Mesothelial cell of epicardium (in vitro differentiated cells): Measurements from ENCODE around the gene GNGT1. TPM values are rescaled to one million over a fixed set of nuclear protein-coding genes. Genes with fewer than 3 reads are reported as not detected.
"Not testable (repeated sequence)": the region's sequence is repeated elsewhere in the genome, so short reads cannot be mapped to it uniquely, and the experiment has no call there.

Experiments used
- DNase-seq, 2 experiments: peaks; one replicate each; pipeline ENCODE4 v3.0.0; 2021; ENCODE audit warnings: low spot score in 2 of 2; ENCODE audit not compliant: unreplicated experiment in 2 of 2
- H3K27ac Mint-ChIP-seq: 2 replicates; pipeline ENCODE4 v1.8.0; 2021; ENCODE audit warnings: mixed read lengths
- H3K27me3 Mint-ChIP-seq: 2 replicates; pipeline ENCODE4 v1.8.0; 2021; ENCODE audit warnings: low read depth, mixed read lengths
- H3K36me3 Mint-ChIP-seq: 2 replicates; pipeline ENCODE4 v1.8.0; 2021; ENCODE audit warnings: mixed read lengths
- H3K4me1 Mint-ChIP-seq: 2 replicates; pipeline ENCODE4 v1.8.0; 2021; ENCODE audit warnings: mixed read lengths
- H3K4me3 Mint-ChIP-seq: 2 replicates; pipeline ENCODE4 v1.8.0; 2021; ENCODE audit warnings: mild to moderate bottlenecking, moderate library complexity, mixed read lengths
- H3K9me3 Mint-ChIP-seq: 2 replicates; pipeline ENCODE4 v1.8.0; 2021; ENCODE audit warnings: mixed read lengths
- total RNA-seq: library from RNA; stranded (reverse); gene quantifications from 3 replicates; pipeline ENCODE4 v1.2.1, GENCODE V29; 2021
- TF ChIP-seq, protein P1 (sequence below): fragments of 200-600 bp; sonication (generic); IDR thresholded peaks from one replicate; pipeline ENCODE4 v1.5.0; 2021; ENCODE audit warnings: antibody characterized with exemption; ENCODE audit not compliant: unreplicated experiment

GNGT1 gene
- total RNA-seq, 1 donor from 2014 or later = not detected

DNA sequence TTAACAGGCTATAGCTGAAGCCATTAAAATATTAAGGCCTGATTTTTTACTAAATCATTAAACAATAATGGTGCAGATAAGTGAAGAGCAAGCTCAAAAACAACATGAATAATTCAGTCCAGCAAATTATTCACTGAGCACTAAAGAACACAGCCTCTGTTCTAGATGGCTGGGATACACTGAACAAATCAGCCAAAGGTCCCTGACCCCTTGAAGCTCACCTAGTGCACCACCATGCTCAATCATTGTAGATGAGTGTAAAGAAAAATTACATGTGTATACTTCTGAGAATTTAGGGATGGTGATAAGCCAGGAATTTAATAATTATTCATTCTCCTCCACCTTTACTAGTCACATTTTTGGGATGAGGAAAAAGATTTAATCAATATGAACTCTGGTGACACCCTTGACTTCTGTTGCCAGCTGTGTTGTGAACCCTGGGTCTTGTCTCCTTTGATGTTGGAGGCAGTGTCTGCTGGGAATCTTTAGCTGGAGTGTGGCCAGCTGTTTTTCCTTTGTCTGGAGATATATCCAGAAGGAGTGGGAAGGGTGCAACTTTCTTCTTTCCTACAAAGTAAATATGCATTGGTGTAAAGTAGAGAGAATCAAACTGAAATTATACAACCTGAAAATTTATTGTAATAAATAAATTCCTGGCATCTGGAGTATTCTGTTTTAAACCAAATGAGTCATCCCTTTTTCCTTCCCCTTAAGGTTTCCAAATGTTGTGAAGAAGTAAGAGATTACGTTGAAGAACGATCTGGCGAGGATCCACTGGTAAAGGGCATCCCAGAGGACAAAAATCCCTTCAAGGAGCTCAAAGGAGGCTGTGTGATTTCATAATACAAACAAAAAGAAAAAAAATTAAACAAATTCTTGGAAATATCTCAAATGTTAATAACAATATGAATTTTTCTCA is 4.0 kb downstream of the GNGT1 start:
- H3K4me3 Mint-ChIP-seq = no peak overlapping the region
- no peaks in the 10 kb centered on the region for H3K36me3 Mint-ChIP-seq
- no peak for DNase-seq
- no peaks in the 10 kb centered on the region for H3K27me3 Mint-ChIP-seq
- TF ChIP-seq, protein P1, sequence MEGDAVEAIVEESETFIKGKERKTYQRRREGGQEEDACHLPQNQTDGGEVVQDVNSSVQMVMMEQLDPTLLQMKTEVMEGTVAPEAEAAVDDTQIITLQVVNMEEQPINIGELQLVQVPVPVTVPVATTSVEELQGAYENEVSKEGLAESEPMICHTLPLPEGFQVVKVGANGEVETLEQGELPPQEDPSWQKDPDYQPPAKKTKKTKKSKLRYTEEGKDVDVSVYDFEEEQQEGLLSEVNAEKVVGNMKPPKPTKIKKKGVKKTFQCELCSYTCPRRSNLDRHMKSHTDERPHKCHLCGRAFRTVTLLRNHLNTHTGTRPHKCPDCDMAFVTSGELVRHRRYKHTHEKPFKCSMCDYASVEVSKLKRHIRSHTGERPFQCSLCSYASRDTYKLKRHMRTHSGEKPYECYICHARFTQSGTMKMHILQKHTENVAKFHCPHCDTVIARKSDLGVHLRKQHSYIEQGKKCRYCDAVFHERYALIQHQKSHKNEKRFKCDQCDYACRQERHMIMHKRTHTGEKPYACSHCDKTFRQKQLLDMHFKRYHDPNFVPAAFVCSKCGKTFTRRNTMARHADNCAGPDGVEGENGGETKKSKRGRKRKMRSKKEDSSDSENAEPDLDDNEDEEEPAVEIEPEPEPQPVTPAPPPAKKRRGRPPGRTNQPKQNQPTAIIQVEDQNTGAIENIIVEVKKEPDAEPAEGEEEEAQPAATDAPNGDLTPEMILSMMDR = no peak
- peak overlapping the region; percentile 80 for H3K27ac Mint-ChIP-seq
- peaks cover 35% of the 10 kb centered on the region for H3K4me1 Mint-ChIP-seq
- no peaks in the 10 kb centered on the region for H3K9me3 Mint-ChIP-seq

DNA sequence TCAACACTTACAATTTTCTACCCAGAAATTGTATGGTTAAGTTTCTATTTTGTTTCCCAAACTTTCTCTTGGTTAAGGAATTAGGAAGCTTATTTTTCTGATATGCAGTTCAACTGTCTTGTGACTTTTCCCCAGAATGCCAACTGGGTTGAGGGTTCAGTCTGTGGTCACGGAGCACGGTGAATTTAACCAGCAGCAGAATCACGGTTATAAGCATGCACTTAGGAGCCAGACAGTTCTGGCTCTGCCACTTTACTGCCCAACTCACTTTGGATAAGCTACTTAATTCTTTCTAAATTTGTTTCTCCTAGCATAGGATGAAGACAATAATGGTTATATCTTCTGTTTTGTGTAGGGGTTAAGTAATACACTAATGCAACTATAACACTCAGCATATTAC is 4.9 kb downstream of the GNGT1 start:
- DNase-seq, H3K9me3 Mint-ChIP-seq, H3K36me3 Mint-ChIP-seq, H3K27ac Mint-ChIP-seq, H3K27me3 Mint-ChIP-seq, H3K4me3 Mint-ChIP-seq: not testable (repeated sequence)
- peaks cover 37% of the 10 kb centered on the region for H3K4me1 Mint-ChIP-seq

DNA sequence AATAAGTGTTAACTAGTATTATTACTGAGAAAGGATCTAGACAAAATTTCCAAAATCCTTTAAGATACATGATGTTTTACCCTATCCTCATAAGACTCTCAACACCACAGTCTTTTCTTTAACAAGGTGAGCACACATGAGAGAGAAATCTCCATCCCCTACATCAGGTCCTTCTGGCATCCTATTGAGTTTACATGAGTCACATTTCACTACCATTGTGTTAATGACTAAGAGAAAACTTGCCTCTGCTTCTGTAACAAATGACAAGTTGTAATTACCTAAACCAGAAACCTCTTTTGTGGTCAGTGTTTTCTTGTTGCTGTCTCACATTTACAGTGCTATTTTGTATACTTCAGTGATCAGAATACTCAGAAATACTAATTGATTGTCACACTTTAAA is 5.3 kb downstream of the GNGT1 start:
- not testable (repeated sequence) for H3K36me3 Mint-ChIP-seq, H3K27me3 Mint-ChIP-seq, H3K4me3 Mint-ChIP-seq, H3K9me3 Mint-ChIP-seq, DNase-seq, H3K27ac Mint-ChIP-seq
- peaks cover 42% of the 10 kb centered on the region for H3K4me1 Mint-ChIP-seq

DNA sequence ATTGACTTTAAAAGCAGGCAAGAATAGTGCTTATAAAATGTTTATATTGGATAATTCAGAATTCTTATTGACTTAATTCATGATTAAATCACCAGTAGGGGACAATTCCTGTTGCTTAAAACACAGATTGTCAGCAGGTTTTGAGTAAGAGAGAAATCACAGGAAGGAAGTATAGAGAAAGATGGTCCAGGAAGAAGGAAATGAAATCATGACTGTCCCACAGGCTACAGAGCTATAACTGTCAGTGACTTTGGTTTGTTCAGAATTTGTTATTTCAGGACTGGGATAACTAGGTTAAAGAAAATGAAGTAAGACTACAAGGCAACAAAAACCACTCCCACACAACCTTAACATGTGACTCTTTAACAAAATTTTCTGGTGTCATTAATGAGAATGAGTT is 6.8 kb downstream of the GNGT1 start:
- Mint-ChIP-seq H3K27me3 (no peaks in the 10 kb centered on the region), H3K9me3 (no peaks in the 10 kb centered on the region), H3K4me3 (no peak overlapping the region), H3K36me3 (no peaks in the 10 kb centered on the region), H3K27ac (peak overlapping the region; percentile 31), H3K4me1 (peaks cover 43% of the 10 kb centered on the region)
- TF ChIP-seq, protein P1 = no peak
- DNase-seq = no peak

DNA sequence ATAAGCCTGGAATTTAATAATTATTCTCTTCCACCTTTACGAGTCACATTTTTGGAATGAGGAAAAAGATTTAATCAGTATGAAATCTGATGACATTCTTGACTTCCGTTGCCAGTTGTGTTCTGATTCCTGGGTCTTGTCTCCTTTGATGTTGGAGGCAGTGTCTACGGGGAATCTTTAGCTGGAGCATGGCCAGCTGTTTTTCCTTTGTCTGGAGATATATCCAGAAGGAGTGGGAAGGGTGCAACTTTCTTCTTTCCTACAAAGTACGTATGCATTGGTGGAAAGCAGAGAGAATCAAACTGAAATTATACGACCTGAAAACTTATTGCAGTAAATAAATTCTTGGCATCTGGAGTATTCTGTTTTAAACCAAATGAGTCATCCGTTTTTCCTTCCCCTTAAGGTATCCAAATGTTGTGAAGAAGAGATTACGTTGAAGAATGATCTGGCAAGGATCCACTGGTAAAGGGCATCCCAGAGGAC is 8.3 kb downstream of the GNGT1 start:
- Mint-ChIP-seq H3K4me3 (no peak overlapping the region), H3K4me1 (peaks cover 40% of the 10 kb centered on the region), H3K36me3 (no peaks in the 10 kb centered on the region), H3K9me3 (no peaks in the 10 kb centered on the region), H3K27me3 (no peaks in the 10 kb centered on the region), H3K27ac (peak overlapping the region; percentile 66)
- TF ChIP-seq, protein P1 = no peak
- DNase-seq = no peak

DNA sequence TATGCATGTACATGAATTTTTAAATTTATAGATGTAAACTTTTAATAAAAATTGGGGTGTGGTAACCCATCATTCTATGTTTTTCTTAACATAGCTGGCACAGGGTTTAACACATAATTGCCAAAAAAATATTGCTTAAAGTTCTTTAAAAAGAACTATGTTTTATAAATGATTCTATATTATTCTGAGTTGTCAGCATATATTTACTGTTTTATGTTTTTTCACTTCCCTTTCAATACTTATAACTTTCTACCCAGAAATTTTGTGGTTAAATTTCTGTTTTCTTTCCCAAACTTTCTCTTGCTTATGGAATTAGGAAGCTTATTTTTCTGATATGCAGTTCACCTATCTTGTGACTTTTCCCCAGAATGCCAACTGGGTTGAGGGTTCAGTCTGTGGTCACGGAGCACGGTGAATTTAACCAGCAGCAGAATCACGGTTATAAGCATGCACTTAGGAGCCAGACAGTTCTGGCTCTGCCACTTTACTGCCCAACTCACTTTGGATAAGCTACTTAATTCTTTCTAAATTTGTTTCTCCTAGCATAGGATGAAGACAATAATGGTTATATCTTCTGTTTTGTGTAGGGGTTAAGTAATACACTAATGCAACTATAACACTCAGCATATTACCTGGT is 9.0 kb downstream of the GNGT1 start:
- peak overlapping the region; percentile 59 for H3K27ac Mint-ChIP-seq
- DNase-seq, H3K27me3 Mint-ChIP-seq, H3K9me3 Mint-ChIP-seq, H3K36me3 Mint-ChIP-seq, H3K4me3 Mint-ChIP-seq: not testable (repeated sequence)
- peaks cover 36% of the 10 kb centered on the region for H3K4me1 Mint-ChIP-seq

DNA sequence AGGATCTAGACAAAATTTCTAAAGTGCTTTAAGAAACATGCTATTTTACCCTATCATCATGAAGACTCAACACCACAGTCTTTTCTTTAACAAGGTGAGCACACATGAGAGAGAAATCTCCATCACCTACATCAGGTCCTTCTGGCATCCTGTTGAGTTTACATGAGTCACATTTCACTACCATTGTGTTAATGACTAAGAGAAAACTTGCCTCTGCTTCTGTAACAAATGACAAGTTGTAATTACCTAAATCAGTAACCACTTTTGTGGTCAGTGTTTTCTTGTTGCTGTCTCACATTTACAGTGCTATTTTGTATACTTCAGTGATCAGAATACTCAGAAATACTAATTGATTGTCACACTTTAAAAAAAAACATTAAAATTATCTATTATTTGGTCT is 9.5 kb downstream of the GNGT1 start:
- not testable (repeated sequence) for H3K9me3 Mint-ChIP-seq, H3K36me3 Mint-ChIP-seq, H3K4me3 Mint-ChIP-seq

DNA sequence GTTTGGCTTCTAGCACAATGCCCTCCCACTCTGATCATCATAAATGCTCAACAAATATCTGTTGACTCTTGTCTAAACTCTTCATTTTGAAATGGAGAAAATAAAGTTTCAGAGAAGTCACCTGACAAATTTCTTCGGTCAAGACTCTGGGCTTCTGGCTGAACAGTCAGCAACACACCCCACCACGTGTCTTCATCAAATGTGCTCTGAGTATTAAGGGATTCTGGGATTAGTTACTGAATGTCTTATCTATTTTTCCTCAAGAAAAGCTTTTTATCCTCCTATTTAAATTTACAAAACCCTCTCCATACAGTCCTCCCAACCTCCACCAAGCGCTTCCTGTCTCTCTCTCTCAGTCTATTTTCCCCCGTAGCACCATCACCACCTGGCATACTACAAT is 9.9 kb downstream of the GNGT1 start:
- not testable (repeated sequence) for H3K4me3 Mint-ChIP-seq, H3K27me3 Mint-ChIP-seq, H3K36me3 Mint-ChIP-seq, DNase-seq, H3K9me3 Mint-ChIP-seq
- peak overlapping the region; percentile 37 for H3K27ac Mint-ChIP-seq
- peaks cover 35% of the 10 kb centered on the region for H3K4me1 Mint-ChIP-seq

More for the DNA sequence above, 9.5 kb downstream of the GNGT1 start:
- peaks cover 35% of the 10 kb centered on the region for H3K4me1 Mint-ChIP-seq
- H3K27me3 Mint-ChIP-seq, DNase-seq, H3K27ac Mint-ChIP-seq: not testable (repeated sequence)
